ENCODE measurements around the gene DDIT4L.

DNA sequence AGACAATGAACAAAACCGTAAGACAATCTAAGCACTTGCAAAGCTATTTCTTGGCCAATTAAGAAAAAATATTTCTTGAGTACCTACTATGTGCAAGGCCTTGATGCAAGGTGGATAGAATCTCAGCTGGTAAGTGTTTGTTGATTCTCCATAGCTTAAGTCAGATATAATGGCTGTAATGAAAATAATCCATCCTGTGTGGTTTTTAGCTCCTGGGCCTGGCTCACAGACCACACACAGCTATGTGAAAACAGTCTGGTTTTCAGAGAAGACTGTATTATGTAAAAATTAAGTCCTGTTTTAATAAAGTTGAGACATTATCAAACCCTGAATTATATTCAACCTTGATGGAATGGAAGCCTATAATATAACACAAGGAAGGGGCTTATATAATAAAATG lies 7.8 kb upstream of the DDIT4L start:
- TF ChIP-seq, protein P1, sequence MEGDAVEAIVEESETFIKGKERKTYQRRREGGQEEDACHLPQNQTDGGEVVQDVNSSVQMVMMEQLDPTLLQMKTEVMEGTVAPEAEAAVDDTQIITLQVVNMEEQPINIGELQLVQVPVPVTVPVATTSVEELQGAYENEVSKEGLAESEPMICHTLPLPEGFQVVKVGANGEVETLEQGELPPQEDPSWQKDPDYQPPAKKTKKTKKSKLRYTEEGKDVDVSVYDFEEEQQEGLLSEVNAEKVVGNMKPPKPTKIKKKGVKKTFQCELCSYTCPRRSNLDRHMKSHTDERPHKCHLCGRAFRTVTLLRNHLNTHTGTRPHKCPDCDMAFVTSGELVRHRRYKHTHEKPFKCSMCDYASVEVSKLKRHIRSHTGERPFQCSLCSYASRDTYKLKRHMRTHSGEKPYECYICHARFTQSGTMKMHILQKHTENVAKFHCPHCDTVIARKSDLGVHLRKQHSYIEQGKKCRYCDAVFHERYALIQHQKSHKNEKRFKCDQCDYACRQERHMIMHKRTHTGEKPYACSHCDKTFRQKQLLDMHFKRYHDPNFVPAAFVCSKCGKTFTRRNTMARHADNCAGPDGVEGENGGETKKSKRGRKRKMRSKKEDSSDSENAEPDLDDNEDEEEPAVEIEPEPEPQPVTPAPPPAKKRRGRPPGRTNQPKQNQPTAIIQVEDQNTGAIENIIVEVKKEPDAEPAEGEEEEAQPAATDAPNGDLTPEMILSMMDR (IDR thresholded peaks at IDR 0.05): no peak
- TF ChIP-seq POLR2AphosphoS5 (IDR thresholded peaks at IDR 0.05): no peak
- TF ChIP-seq POLR2A (IDR thresholded peaks at IDR 0.05): no peak
